HepG2 (cell line): ENCODE measurements around the gene PPP4R4. TPM values are rescaled to one million over a fixed set of nuclear protein-coding genes. Genes with fewer than 3 reads are reported as not detected.

ENCODE experiments used
- ESRRA ChIP-seq: sonication (generic); formaldehyde crosslinking; IDR thresholded peaks from 2 replicates; pipeline ENCODE4 v1.5.1; 2020; ENCODE audit warnings: mild to moderate bottlenecking, low read depth, missing genetic modification reagents
- HMG20B ChIP-seq: conservative IDR thresholded peaks from 2 replicates; pipeline ENCODE4 v1.6.1; 2016; ENCODE audit warnings: missing genetic modification reagents, missing compliant biosample characterization
- MXD4 ChIP-seq: IDR thresholded peaks from 2 replicates; pipeline ENCODE4 v1.6.1; 2016; ENCODE audit warnings: mild to moderate bottlenecking, missing biosample characterization, missing genetic modification reagents
- NFKBIZ ChIP-seq: IDR thresholded peaks from 2 replicates; pipeline ENCODE4 v1.6.1; 2018; ENCODE audit warnings: missing genetic modification reagents, missing compliant biosample characterization
- SRY ChIP-seq: sonication (generic); formaldehyde crosslinking; IDR thresholded peaks from 2 replicates; pipeline ENCODE4 v1.8.0; 2022; ENCODE audit warnings: mild to moderate bottlenecking, missing genetic modification reagents
- ZBTB8A ChIP-seq: sonication (generic); formaldehyde crosslinking; IDR thresholded peaks from 2 replicates; pipeline ENCODE4 v1.4.0; 2020; ENCODE audit warnings: mild to moderate bottlenecking, low read depth, missing genetic modification reagents, borderline replicate concordance
- ZNF33A ChIP-seq: sonication (generic); formaldehyde crosslinking; IDR thresholded peaks from 2 replicates; pipeline ENCODE4 v1.5.1; 2020; ENCODE audit warnings: missing genetic modification reagents, mild to moderate bottlenecking, moderate library complexity, borderline replicate concordance
- ZNF354B ChIP-seq: sonication (generic); formaldehyde crosslinking; IDR thresholded peaks from 2 replicates; pipeline ENCODE4 v1.8.0; 2022; ENCODE audit warnings: mild to moderate bottlenecking, missing genetic modification reagents
- ZNF615 ChIP-seq: sonication (generic); formaldehyde crosslinking; IDR thresholded peaks from 2 replicates; pipeline ENCODE4 v1.5.0; 2020; ENCODE audit warnings: mild to moderate bottlenecking, missing genetic modification reagents, borderline replicate concordance
- polyA plus RNA-seq, 8 experiments: library from polyadenylated mRNA; depleted of rRNA in 3 of 8; stranded (reverse) in 7 of 8; unstranded in 1 of 8; fragments of >200 nt; fragmentation: Illumina TruSeq in 4 of 8; extraction: Trizol in 4 of 8; gene quantifications; 2 replicates each; pipeline versions ENCODE4 v1.2.1 to v1.2.3, GENCODE V29; 2011 to 2016; ENCODE audit warnings: low read depth in 4 of 8, missing spikeins in 1 of 8, mixed read lengths in 1 of 8; ENCODE audit not compliant: insufficient read depth in 1 of 8
- total RNA-seq, 5 experiments: library from RNA; depleted of rRNA; stranded (reverse); fragments of >200 nt; fragmentation: Illumina TruSeq; extraction: Trizol; gene quantifications; 2 replicates each; pipeline ENCODE4 v1.2.3, GENCODE V29; 2016; ENCODE audit warnings: low read depth in 1 of 5
- TF ChIP-seq, protein P1 (sequence below): fragments of 450-650 bp; IDR thresholded peaks from 2 replicates; pipeline ENCODE4 v1.6.1; 2017; ENCODE audit warnings: mild to moderate bottlenecking
- TF ChIP-seq, protein P2 (sequence below): sonication (generic); formaldehyde crosslinking; IDR thresholded peaks from 2 replicates; pipeline ENCODE4 v1.4.0; 2020; ENCODE audit warnings: missing genetic modification reagents
- TF ChIP-seq, protein P3 (sequence below): sonication (generic); formaldehyde crosslinking; IDR thresholded peaks from 2 replicates; pipeline ENCODE4 v1.4.0; 2020; ENCODE audit warnings: missing genetic modification reagents
- TF ChIP-seq, protein P4 (sequence below): sonication (generic); formaldehyde crosslinking; IDR thresholded peaks from 2 replicates; pipeline ENCODE4 v1.4.0; 2020; ENCODE audit warnings: missing genetic modification reagents
- TF ChIP-seq, protein P5 (sequence below): sonication (generic); formaldehyde crosslinking; IDR thresholded peaks from 2 replicates; pipeline ENCODE4 v1.5.1; 2020; ENCODE audit warnings: mild to moderate bottlenecking, moderate library complexity, missing genetic modification reagents

PPP4R4 gene
- total and polyA plus RNA-seq, 2 of the 13 experiments (the other 11 are each of a cell fraction or from before 2014, with no cell fraction given) = 9.5 to 19.8 TPM

DNA sequence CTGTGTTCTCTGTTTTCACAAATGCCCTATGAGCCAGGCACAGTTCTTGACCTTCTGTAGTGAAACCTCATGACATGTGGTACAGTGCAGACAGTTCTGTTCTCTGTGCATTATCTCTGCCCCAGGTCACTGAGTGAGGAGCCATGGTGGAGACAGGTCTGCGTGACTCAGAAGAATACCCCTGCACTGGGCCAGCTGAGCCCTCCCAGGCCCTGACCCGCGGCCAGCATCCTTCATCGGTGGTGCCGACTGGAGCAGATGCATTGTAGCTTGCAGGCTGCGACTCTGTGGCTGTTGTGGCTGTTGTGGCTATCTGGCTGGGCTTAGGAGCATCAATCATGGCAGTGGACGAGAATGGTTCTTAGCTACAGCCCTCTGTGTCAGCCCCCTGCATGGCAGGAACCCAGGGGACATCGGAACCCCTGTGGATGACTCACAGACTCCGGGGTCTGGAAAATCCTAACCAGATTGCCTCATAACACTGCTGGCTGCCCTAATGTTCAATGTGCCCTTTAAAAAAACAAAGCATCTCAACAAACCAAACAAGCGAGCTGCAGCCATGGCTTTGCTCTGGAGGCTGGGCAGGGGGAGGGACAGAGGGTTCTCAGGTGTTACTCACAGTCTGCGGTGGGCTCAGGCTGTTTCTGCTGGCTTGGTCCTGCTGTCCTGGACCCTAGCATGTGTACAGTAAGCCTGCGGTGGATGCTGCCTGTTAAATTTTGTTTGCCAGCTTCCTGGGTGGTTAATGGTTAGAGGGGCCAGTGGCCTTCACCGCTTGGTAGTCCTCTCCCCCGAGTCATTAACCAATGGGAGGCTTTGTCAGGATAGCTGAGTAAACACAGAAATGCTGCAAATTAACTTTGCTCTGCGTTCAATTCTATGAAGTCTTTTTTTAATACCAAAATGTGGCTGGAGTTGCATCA lies 148.8 kb downstream of the PPP4R4 start, which contains the start of gene SERPINA6 (continued):
- TF ChIP-seq NFKBIZ (no peak), ZNF33A (CRISPR knock-in tag) (no peak), HMG20B (CRISPR knock-in tag) (0 out of 2 replicates have a peak, but pooled peaks have one; percentile 27), SRY (CRISPR knock-in tag) (0 out of 2 replicates have a peak, but pooled peaks have one; percentile 49), MXD4 (0 out of 2 replicates have a peak, but pooled peaks have one; percentile 37), ZNF615 (CRISPR knock-in tag) (no peak), ESRRA (peak; percentile 56; the same call in 1 of the 2 replicates), ZBTB8A (no peak), ZNF354B (CRISPR knock-in tag) (peak; percentile 41; the same call in 1 of the 2 replicates)
- TF ChIP-seq, protein P1, sequence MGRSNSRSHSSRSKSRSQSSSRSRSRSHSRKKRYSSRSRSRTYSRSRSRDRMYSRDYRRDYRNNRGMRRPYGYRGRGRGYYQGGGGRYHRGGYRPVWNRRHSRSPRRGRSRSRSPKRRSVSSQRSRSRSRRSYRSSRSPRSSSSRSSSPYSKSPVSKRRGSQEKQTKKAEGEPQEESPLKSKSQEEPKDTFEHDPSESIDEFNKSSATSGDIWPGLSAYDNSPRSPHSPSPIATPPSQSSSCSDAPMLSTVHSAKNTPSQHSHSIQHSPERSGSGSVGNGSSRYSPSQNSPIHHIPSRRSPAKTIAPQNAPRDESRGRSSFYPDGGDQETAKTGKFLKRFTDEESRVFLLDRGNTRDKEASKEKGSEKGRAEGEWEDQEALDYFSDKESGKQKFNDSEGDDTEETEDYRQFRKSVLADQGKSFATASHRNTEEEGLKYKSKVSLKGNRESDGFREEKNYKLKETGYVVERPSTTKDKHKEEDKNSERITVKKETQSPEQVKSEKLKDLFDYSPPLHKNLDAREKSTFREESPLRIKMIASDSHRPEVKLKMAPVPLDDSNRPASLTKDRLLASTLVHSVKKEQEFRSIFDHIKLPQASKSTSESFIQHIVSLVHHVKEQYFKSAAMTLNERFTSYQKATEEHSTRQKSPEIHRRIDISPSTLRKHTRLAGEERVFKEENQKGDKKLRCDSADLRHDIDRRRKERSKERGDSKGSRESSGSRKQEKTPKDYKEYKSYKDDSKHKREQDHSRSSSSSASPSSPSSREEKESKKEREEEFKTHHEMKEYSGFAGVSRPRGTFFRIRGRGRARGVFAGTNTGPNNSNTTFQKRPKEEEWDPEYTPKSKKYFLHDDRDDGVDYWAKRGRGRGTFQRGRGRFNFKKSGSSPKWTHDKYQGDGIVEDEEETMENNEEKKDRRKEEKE = no peak
- TF ChIP-seq, protein P2, sequence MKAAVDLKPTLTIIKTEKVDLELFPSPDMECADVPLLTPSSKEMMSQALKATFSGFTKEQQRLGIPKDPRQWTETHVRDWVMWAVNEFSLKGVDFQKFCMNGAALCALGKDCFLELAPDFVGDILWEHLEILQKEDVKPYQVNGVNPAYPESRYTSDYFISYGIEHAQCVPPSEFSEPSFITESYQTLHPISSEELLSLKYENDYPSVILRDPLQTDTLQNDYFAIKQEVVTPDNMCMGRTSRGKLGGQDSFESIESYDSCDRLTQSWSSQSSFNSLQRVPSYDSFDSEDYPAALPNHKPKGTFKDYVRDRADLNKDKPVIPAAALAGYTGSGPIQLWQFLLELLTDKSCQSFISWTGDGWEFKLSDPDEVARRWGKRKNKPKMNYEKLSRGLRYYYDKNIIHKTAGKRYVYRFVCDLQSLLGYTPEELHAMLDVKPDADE (CRISPR knock-in tag) = no peak
- TF ChIP-seq, protein P3, sequence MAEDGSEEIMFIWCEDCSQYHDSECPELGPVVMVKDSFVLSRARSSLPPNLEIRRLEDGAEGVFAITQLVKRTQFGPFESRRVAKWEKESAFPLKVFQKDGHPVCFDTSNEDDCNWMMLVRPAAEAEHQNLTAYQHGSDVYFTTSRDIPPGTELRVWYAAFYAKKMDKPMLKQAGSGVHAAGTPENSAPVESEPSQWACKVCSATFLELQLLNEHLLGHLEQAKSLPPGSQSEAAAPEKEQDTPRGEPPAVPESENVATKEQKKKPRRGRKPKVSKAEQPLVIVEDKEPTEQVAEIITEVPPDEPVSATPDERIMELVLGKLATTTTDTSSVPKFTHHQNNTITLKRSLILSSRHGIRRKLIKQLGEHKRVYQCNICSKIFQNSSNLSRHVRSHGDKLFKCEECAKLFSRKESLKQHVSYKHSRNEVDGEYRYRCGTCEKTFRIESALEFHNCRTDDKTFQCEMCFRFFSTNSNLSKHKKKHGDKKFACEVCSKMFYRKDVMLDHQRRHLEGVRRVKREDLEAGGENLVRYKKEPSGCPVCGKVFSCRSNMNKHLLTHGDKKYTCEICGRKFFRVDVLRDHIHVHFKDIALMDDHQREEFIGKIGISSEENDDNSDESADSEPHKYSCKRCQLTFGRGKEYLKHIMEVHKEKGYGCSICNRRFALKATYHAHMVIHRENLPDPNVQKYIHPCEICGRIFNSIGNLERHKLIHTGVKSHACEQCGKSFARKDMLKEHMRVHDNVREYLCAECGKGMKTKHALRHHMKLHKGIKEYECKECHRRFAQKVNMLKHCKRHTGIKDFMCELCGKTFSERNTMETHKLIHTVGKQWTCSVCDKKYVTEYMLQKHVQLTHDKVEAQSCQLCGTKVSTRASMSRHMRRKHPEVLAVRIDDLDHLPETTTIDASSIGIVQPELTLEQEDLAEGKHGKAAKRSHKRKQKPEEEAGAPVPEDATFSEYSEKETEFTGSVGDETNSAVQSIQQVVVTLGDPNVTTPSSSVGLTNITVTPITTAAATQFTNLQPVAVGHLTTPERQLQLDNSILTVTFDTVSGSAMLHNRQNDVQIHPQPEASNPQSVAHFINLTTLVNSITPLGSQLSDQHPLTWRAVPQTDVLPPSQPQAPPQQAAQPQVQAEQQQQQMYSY (CRISPR knock-in tag) = no peak
- TF ChIP-seq, protein P4, sequence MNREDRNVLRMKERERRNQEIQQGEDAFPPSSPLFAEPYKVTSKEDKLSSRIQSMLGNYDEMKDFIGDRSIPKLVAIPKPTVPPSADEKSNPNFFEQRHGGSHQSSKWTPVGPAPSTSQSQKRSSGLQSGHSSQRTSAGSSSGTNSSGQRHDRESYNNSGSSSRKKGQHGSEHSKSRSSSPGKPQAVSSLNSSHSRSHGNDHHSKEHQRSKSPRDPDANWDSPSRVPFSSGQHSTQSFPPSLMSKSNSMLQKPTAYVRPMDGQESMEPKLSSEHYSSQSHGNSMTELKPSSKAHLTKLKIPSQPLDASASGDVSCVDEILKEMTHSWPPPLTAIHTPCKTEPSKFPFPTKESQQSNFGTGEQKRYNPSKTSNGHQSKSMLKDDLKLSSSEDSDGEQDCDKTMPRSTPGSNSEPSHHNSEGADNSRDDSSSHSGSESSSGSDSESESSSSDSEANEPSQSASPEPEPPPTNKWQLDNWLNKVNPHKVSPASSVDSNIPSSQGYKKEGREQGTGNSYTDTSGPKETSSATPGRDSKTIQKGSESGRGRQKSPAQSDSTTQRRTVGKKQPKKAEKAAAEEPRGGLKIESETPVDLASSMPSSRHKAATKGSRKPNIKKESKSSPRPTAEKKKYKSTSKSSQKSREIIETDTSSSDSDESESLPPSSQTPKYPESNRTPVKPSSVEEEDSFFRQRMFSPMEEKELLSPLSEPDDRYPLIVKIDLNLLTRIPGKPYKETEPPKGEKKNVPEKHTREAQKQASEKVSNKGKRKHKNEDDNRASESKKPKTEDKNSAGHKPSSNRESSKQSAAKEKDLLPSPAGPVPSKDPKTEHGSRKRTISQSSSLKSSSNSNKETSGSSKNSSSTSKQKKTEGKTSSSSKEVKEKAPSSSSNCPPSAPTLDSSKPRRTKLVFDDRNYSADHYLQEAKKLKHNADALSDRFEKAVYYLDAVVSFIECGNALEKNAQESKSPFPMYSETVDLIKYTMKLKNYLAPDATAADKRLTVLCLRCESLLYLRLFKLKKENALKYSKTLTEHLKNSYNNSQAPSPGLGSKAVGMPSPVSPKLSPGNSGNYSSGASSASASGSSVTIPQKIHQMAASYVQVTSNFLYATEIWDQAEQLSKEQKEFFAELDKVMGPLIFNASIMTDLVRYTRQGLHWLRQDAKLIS = no peak
- TF ChIP-seq, protein P5, sequence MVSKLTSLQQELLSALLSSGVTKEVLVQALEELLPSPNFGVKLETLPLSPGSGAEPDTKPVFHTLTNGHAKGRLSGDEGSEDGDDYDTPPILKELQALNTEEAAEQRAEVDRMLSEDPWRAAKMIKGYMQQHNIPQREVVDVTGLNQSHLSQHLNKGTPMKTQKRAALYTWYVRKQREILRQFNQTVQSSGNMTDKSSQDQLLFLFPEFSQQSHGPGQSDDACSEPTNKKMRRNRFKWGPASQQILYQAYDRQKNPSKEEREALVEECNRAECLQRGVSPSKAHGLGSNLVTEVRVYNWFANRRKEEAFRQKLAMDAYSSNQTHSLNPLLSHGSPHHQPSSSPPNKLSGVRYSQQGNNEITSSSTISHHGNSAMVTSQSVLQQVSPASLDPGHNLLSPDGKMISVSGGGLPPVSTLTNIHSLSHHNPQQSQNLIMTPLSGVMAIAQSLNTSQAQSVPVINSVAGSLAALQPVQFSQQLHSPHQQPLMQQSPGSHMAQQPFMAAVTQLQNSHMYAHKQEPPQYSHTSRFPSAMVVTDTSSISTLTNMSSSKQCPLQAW (CRISPR knock-in tag) = peak; percentile 83
